ENCODE measurements around the gene SIN3B.

SIN3B gene

GRCh38 chr19:16928916-16929315 lies 99.7 kb downstream of the SIN3B start:
- H3K4me3 ChIP-seq (ENCODE audit: low read length): no peak overlapping the region
- DNase-seq (ENCODE audit: low read depth, low spot score): no peak
